ENCODE results near the gene PAK4. TPM values are rescaled to one million over a fixed set of nuclear protein-coding genes. Genes with fewer than 3 reads are reported as not detected.

PAK4 gene
- total RNA-seq, 1 experiment from 2014 or later, result 69.8 TPM

DNA sequence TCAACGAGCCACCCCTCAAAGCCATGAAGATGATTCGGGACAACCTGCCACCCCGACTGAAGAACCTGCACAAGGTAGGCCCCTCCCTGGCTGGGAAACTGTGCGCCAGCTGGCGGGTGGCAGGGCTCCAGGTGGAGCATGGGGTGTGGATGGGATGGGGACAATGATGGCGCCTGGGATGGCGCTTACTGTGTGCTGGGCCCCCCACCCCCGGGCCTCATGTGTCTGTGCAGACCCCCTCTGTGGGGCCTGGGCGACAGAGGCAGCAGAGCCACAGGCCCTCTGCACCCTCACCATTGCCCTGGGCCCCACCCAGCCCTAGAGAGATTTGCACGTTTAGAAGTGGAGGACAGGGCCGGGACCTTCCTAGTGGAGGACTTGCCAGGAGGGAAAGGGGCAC lies 52.1 kb downstream of the PAK4 start:
- H3K36me3 Mint-ChIP-seq, result no peaks in the 10 kb centered on the region
- no peaks in the 10 kb centered on the region for H3K9me3 Mint-ChIP-seq
- POLR2A ChIA-PET, result interaction anchor here (0.6 kb wide), 1 partner anchor 143 kb away, joined by 3 read pairs; no protein-coding TSS in a partner anchor
- TF ChIP-seq ZNF232 (CRISPR knock-in tag; IDR thresholded peaks at IDR 0.05), result no peak
- no peak for TF ChIP-seq ATF1 (CRISPR knock-in tag; IDR thresholded peaks at IDR 0.05)
- TF ChIP-seq, protein P1, sequence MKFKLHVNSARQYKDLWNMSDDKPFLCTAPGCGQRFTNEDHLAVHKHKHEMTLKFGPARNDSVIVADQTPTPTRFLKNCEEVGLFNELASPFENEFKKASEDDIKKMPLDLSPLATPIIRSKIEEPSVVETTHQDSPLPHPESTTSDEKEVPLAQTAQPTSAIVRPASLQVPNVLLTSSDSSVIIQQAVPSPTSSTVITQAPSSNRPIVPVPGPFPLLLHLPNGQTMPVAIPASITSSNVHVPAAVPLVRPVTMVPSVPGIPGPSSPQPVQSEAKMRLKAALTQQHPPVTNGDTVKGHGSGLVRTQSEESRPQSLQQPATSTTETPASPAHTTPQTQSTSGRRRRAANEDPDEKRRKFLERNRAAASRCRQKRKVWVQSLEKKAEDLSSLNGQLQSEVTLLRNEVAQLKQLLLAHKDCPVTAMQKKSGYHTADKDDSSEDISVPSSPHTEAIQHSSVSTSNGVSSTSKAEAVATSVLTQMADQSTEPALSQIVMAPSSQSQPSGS (CRISPR knock-in tag; IDR thresholded peaks at IDR 0.05; ENCODE audit: borderline replicate concordance, low read depth), result no peak
- no peak for TF ChIP-seq FOXJ3 (CRISPR knock-in tag; IDR thresholded peaks at IDR 0.05; ENCODE audit: borderline replicate concordance)
- no peak for TF ChIP-seq ETV6 (CRISPR knock-in tag; IDR thresholded peaks at IDR 0.05)
- no peak for TF ChIP-seq ZNF671 (CRISPR knock-in tag; IDR thresholded peaks at IDR 0.05)
- no peak for TF ChIP-seq MXD4 (CRISPR knock-in tag; IDR thresholded peaks at IDR 0.05; ENCODE audit: borderline replicate concordance)
- TF ChIP-seq TP53 (CRISPR knock-in tag; IDR thresholded peaks at IDR 0.05), result no peak
- TF ChIP-seq, protein P2, sequence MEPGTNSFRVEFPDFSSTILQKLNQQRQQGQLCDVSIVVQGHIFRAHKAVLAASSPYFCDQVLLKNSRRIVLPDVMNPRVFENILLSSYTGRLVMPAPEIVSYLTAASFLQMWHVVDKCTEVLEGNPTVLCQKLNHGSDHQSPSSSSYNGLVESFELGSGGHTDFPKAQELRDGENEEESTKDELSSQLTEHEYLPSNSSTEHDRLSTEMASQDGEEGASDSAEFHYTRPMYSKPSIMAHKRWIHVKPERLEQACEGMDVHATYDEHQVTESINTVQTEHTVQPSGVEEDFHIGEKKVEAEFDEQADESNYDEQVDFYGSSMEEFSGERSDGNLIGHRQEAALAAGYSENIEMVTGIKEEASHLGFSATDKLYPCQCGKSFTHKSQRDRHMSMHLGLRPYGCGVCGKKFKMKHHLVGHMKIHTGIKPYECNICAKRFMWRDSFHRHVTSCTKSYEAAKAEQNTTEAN (CRISPR knock-in tag; IDR thresholded peaks at IDR 0.05), result no peak
- TF ChIP-seq ZNF263 (CRISPR knock-in tag; IDR thresholded peaks at IDR 0.05; ENCODE audit: low read depth), result no peak
- TF ChIP-seq GRHL2 (CRISPR knock-in tag; IDR thresholded peaks at IDR 0.05; ENCODE audit: insufficient replicate concordance, severe bottlenecking), result no peak
- TF ChIP-seq, protein P3, sequence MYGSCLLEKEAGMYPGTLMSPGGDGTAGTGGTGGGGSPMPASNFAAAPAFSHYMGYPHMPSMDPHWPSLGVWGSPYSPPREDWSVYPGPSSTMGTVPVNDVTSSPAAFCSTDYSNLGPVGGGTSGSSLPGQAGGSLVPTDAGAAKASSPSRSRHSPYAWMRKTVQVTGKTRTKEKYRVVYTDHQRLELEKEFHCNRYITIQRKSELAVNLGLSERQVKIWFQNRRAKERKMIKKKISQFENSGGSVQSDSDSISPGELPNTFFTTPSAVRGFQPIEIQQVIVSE (CRISPR knock-in tag; IDR thresholded peaks at IDR 0.05; ENCODE audit: borderline replicate concordance), result no peak
- no peak for TF ChIP-seq ZNF317 (CRISPR knock-in tag; IDR thresholded peaks at IDR 0.05; ENCODE audit: borderline replicate concordance, low read depth)
- no peak for TF ChIP-seq ZBTB21 (CRISPR knock-in tag; IDR thresholded peaks at IDR 0.05; ENCODE audit: borderline replicate concordance)
- no peak for TF ChIP-seq ZNF423 (CRISPR knock-in tag; IDR thresholded peaks at IDR 0.05)
- TF ChIP-seq ZNF138 (CRISPR knock-in tag; conservative IDR thresholded peaks at IDR 0.05), result no peak
- H3K4me3 Mint-ChIP-seq, result no peak overlapping the region
- H3K4me1 Mint-ChIP-seq, result no peaks in the 10 kb centered on the region
- DNase-seq (ENCODE audit: low spot score) (no peak), ATAC-seq (no peak)
- CTCF ChIA-PET, result no interaction called here
- H3K27ac Mint-ChIP-seq, result no peak overlapping the region
- no peaks in the 10 kb centered on the region for H3K27me3 Mint-ChIP-seq (ENCODE audit: low read depth)

DNA sequence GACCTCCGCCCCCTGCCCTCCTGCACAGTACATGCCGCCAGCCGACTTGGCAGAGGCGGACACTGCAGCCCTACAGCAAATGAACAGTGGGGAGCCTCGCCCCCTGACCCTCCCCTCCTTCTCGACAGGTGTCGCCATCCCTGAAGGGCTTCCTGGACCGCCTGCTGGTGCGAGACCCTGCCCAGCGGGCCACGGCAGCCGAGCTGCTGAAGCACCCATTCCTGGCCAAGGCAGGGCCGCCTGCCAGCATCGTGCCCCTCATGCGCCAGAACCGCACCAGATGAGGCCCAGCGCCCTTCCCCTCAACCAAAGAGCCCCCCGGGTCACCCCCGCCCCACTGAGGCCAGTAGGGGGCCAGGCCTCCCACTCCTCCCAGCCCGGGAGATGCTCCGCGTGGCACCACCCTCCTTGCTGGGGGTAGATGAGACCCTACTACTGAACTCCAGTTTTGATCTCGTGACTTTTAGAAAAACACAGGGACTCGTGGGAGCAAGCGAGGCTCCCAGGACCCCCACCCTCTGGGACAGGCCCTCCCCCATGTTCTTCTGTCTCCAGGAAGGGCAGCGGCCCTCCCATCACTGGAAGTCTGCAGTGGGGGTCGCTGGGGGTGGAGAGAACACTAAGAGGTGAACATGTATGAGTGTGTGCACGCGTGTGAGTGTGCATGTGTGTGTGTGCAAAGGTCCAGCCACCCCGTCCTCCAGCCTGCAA lies 52.9 kb downstream of the PAK4 start:
- no peaks in the 10 kb centered on the region; the same call in 1 of the 2 replicates for H3K36me3 Mint-ChIP-seq
- ATAC-seq (no peak), DNase-seq (ENCODE audit: low spot score) (no peak)
- H3K9me3 Mint-ChIP-seq, result no peaks in the 10 kb centered on the region
- H3K27ac Mint-ChIP-seq, result no peak overlapping the region
- ChIA-PET CTCF (no interaction called here), POLR2A (interaction anchor here (0.6 kb wide), 1 partner anchor 144 kb away, joined by 3 read pairs; no protein-coding TSS in a partner anchor)
- H3K27me3 Mint-ChIP-seq (ENCODE audit: low read depth), result no peaks in the 10 kb centered on the region
- TF ChIP-seq FOXK1 (CRISPR knock-in tag; IDR thresholded peaks at IDR 0.05), result no peak
- no peak for TF ChIP-seq ZNF671 (CRISPR knock-in tag; IDR thresholded peaks at IDR 0.05)
- TF ChIP-seq, protein P4, sequence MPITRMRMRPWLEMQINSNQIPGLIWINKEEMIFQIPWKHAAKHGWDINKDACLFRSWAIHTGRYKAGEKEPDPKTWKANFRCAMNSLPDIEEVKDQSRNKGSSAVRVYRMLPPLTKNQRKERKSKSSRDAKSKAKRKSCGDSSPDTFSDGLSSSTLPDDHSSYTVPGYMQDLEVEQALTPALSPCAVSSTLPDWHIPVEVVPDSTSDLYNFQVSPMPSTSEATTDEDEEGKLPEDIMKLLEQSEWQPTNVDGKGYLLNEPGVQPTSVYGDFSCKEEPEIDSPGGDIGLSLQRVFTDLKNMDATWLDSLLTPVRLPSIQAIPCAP (CRISPR knock-in tag; IDR thresholded peaks at IDR 0.05), result no peak
- no peak for TF ChIP-seq TEAD1 (CRISPR knock-in tag; IDR thresholded peaks at IDR 0.05)
- TF ChIP-seq SP1 (CRISPR knock-in tag; conservative IDR thresholded peaks at IDR 0.05), result no peak
- TF ChIP-seq, protein P5, sequence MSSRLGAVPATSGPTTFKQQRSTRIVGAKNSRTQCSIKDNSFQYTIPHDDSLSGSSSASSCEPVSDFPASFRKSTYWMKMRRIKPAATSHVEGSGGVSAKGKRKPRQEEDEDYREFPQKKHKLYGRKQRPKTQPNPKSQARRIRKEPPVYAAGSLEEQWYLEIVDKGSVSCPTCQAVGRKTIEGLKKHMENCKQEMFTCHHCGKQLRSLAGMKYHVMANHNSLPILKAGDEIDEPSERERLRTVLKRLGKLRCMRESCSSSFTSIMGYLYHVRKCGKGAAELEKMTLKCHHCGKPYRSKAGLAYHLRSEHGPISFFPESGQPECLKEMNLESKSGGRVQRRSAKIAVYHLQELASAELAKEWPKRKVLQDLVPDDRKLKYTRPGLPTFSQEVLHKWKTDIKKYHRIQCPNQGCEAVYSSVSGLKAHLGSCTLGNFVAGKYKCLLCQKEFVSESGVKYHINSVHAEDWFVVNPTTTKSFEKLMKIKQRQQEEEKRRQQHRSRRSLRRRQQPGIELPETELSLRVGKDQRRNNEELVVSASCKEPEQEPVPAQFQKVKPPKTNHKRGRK (CRISPR knock-in tag; IDR thresholded peaks at IDR 0.05; ENCODE audit: borderline replicate concordance), result no peak
- TF ChIP-seq NR2C2 (CRISPR knock-in tag; IDR thresholded peaks at IDR 0.05), result no peak
- no peak for TF ChIP-seq SMAD3 (CRISPR knock-in tag; IDR thresholded peaks at IDR 0.05; ENCODE audit: borderline replicate concordance)
- TF ChIP-seq CREM (CRISPR knock-in tag; IDR thresholded peaks at IDR 0.05), result no peak
- no peak for TF ChIP-seq ELF4 (CRISPR knock-in tag; IDR thresholded peaks at IDR 0.05; ENCODE audit: low read depth)
- TF ChIP-seq ZNF396 (CRISPR knock-in tag; IDR thresholded peaks at IDR 0.05; ENCODE audit: borderline replicate concordance), result no peak
- H3K4me1 Mint-ChIP-seq, result no peaks in the 10 kb centered on the region
- no peak overlapping the region for H3K4me3 Mint-ChIP-seq
